K562 (cell line): ENCODE results near the gene KHNYN. TPM values are rescaled to one million over a fixed set of nuclear protein-coding genes. Genes with fewer than 3 reads are reported as not detected.

Experiments used
- MGA ChIP-seq: fragments of 450-650 bp; IDR thresholded peaks from 2 replicates; pipeline ENCODE4 v1.6.1; 2016; ENCODE audit warnings: mild to moderate bottlenecking, moderate library complexity
- ZC3H4 ChIP-seq: sonication (generic); formaldehyde crosslinking; IDR thresholded peaks from 2 replicates; pipeline ENCODE4 v1.9.0; 2021; ENCODE audit warnings: missing genetic modification reagents, borderline replicate concordance
- polyA plus RNA-seq, 8 experiments: library from polyadenylated mRNA; depleted of rRNA in 4 of 8; stranded (reverse) in 5 of 8; unstranded in 3 of 8; fragments of >200 nt; fragmentation: Nextera tagmentation in 2 of 8; fragmentation: Illumina TruSeq in 1 of 8; extraction: Ambion mirVana in 2 of 8; extraction: Trizol in 1 of 8; gene quantifications; 2 replicates each; pipeline versions ENCODE4 v1.2.1 to v1.2.3, GENCODE V29; 2011 to 2014; ENCODE audit warnings: inconsistent platforms in 1 of 8, missing spikeins in 1 of 8
- total RNA-seq, 7 experiments: library from RNA; depleted of rRNA in 6 of 7; stranded (reverse); fragments of >200 nt in 6 of 7; fragmentation: Illumina TruSeq in 2 of 7; extraction: Trizol in 2 of 7; gene quantifications; 2 replicates each; pipeline versions ENCODE4 v1.2.1 to v1.2.3, GENCODE V29; 2011 to 2021; ENCODE audit warnings: low replicate concordance in 1 of 7
- TF ChIP-seq, protein P1 (sequence below): fragments of 250-450 bp; sonication (Bioruptor Pico); IDR thresholded peaks from 2 replicates; pipeline ENCODE4 v1.4.0; 2020
- TF ChIP-seq, protein P2 (sequence below): IDR thresholded peaks from 3 replicates; pipeline ENCODE4 v1.6.1; 2011; ENCODE audit warnings: borderline replicate concordance, mild to moderate bottlenecking; ENCODE audit not compliant: insufficient read length, insufficient read depth

KHNYN gene
- total and polyA plus RNA-seq, 9 of the 15 experiments (the other 6 are each of a cell fraction or from before 2014, with no cell fraction given) = 0.76 to 26.0 (median 14.1) TPM

GRCh38 chr14:24429395-24430142 lies at the start of gene KHNYN, which contains the start of gene CBLN3 (continued):
- TF ChIP-seq, protein P1, sequence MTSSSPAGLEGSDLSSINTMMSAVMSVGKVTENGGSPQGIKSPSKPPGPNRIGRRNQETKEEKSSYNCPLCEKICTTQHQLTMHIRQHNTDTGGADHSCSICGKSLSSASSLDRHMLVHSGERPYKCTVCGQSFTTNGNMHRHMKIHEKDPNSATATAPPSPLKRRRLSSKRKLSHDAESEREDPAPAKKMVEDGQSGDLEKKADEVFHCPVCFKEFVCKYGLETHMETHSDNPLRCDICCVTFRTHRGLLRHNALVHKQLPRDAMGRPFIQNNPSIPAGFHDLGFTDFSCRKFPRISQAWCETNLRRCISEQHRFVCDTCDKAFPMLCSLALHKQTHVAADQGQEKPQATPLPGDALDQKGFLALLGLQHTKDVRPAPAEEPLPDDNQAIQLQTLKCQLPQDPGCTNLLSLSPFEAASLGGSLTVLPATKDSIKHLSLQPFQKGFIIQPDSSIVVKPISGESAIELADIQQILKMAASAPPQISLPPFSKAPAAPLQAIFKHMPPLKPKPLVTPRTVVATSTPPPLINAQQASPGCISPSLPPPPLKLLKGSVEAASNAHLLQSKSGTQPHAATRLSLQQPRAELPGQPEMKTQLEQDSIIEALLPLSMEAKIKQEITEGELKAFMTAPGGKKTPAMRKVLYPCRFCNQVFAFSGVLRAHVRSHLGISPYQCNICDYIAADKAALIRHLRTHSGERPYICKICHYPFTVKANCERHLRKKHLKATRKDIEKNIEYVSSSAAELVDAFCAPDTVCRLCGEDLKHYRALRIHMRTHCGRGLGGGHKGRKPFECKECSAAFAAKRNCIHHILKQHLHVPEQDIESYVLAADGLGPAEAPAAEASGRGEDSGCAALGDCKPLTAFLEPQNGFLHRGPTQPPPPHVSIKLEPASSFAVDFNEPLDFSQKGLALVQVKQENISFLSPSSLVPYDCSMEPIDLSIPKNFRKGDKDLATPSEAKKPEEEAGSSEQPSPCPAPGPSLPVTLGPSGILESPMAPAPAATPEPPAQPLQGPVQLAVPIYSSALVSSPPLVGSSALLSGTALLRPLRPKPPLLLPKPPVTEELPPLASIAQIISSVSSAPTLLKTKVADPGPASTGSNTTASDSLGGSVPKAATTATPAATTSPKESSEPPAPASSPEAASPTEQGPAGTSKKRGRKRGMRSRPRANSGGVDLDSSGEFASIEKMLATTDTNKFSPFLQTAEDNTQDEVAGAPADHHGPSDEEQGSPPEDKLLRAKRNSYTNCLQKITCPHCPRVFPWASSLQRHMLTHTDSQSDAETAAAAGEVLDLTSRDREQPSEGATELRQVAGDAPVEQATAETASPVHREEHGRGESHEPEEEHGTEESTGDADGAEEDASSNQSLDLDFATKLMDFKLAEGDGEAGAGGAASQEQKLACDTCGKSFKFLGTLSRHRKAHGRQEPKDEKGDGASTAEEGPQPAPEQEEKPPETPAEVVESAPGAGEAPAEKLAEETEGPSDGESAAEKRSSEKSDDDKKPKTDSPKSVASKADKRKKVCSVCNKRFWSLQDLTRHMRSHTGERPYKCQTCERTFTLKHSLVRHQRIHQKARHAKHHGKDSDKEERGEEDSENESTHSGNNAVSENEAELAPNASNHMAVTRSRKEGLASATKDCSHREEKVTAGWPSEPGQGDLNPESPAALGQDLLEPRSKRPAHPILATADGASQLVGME = no peak
- TF ChIP-seq ZC3H4 (no peak), MGA (peak; percentile 79)
- TF ChIP-seq, protein P2, sequence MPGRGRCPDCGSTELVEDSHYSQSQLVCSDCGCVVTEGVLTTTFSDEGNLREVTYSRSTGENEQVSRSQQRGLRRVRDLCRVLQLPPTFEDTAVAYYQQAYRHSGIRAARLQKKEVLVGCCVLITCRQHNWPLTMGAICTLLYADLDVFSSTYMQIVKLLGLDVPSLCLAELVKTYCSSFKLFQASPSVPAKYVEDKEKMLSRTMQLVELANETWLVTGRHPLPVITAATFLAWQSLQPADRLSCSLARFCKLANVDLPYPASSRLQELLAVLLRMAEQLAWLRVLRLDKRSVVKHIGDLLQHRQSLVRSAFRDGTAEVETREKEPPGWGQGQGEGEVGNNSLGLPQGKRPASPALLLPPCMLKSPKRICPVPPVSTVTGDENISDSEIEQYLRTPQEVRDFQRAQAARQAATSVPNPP = no peak
